Activated CD4-positive, alpha-beta T cell treated with anti-CD3 and anti-CD28 coated beads for 4 hours (primary cell): ENCODE measurements around the gene PIGX.

Experiments
- DNase-seq, 2 donors: peaks; one replicate each; pipeline ENCODE4 v3.0.0-alpha.2; 2020

Gene PIGX

GRCh38 chr3:196763179-196763578 lies 51.0 kb downstream of the PIGX start:
- no peak for DNase-seq

- no peak for DNase-seq
Observed at GRCh38 chr3:196765454-196765853, 53.3 kb downstream of the PIGX start.

DNA sequence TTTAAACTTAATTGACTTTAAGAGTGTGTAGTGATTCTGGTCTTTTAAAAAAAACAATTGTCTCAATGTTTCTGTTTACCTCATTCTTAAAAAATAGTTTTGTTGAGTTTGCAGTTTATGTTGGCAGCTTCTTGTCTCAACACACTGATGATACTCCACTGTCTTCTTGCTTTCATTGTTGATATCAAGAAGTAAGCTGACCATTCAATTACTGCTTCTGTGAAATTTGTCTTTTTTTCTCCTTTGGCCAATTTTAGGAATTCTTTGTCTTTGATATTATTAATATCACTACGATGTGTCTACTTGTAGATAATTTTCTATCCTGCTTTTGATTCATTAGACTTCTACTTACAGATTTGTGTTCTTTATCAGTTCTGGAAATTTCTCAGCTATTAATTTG lies 58.9 kb downstream of the PIGX start:
- DNase-seq: no peak

- DNase-seq: no peak
Observed at GRCh38 chr3:196772102-196772501, 59.9 kb downstream of the PIGX start.

DNA sequence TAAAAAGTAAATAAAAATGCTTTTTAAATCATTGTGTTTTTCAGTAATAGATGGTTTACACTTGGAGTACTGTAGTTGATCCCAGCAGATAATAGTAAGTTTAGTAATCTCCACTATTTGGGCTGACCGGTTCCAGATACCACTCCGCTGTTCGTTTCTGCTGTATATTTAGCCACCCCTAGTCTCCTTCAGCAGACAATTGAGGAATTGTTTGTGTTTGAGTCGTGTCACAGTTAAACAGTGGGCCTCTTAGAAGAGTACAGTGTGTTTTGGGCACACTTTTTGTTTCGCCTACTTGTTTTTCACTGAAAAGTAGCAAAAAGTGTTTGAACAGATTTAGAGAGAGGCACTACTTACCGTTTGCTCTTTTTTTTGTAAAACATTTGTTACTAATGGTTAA lies 60.7 kb downstream of the PIGX start:
- DNase-seq: no peak

- DNase-seq: no peak
Observed at GRCh38 chr3:196774191-196774820, 62.1 kb downstream of the PIGX start.

GRCh38 chr3:196774848-196775422 lies 62.8 kb downstream of the PIGX start:
- no peak for DNase-seq

DNA sequence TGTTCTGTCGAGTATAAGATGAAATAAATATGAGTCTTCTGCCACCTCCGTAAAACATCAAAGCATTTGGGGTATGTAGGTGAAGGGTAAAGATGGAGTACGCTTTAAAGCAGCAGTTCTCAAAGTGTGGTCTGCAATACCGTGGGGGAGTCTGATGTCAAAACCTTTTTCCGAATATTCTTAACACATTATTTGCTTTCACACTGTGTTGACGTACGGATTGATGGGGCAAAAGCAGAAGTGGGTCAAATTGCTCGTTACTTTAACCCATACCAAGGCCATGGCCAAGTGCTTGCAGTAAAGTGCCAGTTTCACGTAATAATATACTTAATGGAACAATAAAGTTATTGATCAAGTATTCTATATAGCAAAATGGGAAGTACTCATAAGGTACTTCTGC lies 63.8 kb downstream of the PIGX start:
- DNase-seq: no peak

- DNase-seq: no peak
Observed at GRCh38 chr3:196777836-196778235, 65.7 kb downstream of the PIGX start.

- DNase-seq: no peak
Observed at GRCh38 chr3:196778755-196779154, 66.6 kb downstream of the PIGX start.

GRCh38 chr3:196782511-196782910 lies 70.3 kb downstream of the PIGX start:
- no peak for DNase-seq
